B cell (primary cell): ENCODE data around the gene TMEM120B. TPM values are rescaled to one million over a fixed set of nuclear protein-coding genes. Genes with fewer than 3 reads are reported as not detected.
A peak's percentile ranks its signal among the peaks of the same experiment; 100 is the strongest.

Experiments
- ATAC-seq: fragments of 200-7000 bp; cut with Tn5 transposase; one replicate; pipeline ENCODE4 v1.10.0; 2021; ENCODE audit warnings: low read depth, mild to moderate bottlenecking, moderate number of reproducible peaks, moderate library complexity
- CTCF ChIA-PET: fragments of 350-600 bp; sonication (Branson Sonifier 250); formaldehyde crosslinking; loops from one replicate; lab custom pipeline; 2021; ENCODE audit warnings: antibody characterized with exemption, inconsistent platforms; lab: Charles Lee
- POLR2A ChIA-PET: fragments of 350-600 bp; sonication (Branson Sonifier 250); formaldehyde crosslinking; loops from one replicate; lab custom pipeline; 2021; ENCODE audit warnings: antibody characterized with exemption; lab: Charles Lee
- DNase-seq: peaks from one replicate; pipeline ENCODE4 v3.0.0; 2013
- H2AFZ ChIP-seq: 2 replicates; pipeline ENCODE4 v1.6.1; 2012; ENCODE audit warnings: mild to moderate bottlenecking, low read depth, low read length; ENCODE audit not compliant: insufficient read depth, poor library complexity, severe bottlenecking
- H3K27ac ChIP-seq, 2 donors: 1 replicate in 1 of 2; 2 replicates in 1 of 2; pipeline ENCODE4 v1.5.1; 2012 to 2013; ENCODE audit warnings: low read length in 2 of 2, mild to moderate bottlenecking in 2 of 2, moderate library complexity in 1 of 2
- H3K27me3 ChIP-seq, 4 experiments: fragments of 200-600 bp in 1 of 4; sonication (generic) in 1 of 4; replicated peaks in 1 of 4; 1 replicate in 2 of 4; 2 replicates in 2 of 4; pipeline versions ENCODE4 v1.6.1 to v1.7.0; 2013 to 2016; ENCODE audit warnings: low read length in 3 of 4, mild to moderate bottlenecking in 2 of 4, mixed read lengths in 1 of 4, moderate library complexity in 1 of 4; ENCODE audit not compliant: insufficient read depth in 4 of 4, control insufficient read depth in 3 of 4; ENCODE audit errors: control extremely low read depth in 1 of 4
- H3K36me3 ChIP-seq, 2 experiments: replicated peaks in 1 of 2; 1 replicate in 1 of 2; 2 replicates in 1 of 2; pipeline versions ENCODE4 v1.6.1 to v1.7.1; 2013; ENCODE audit warnings: low read length in 1 of 2; ENCODE audit not compliant: insufficient read depth in 2 of 2, control insufficient read depth in 1 of 2; ENCODE audit errors: control extremely low read depth in 1 of 2, extremely low read depth in 1 of 2
- H3K4me1 ChIP-seq, 2 donors: fragments of 200-600 bp in 1 of 2; sonication (generic) in 1 of 2; 1 replicate in 1 of 2; 2 replicates in 1 of 2; pipeline versions ENCODE4 v1.5.1 to v1.6.1; 2013 to 2017; ENCODE audit warnings: low read length in 2 of 2; ENCODE audit not compliant: control insufficient read depth in 2 of 2, insufficient read depth in 2 of 2
- H3K4me2 ChIP-seq: replicated peaks from 2 replicates; pipeline ENCODE3; 2012; ENCODE audit warnings: mild to moderate bottlenecking, low read depth, low read length; ENCODE audit not compliant: poor library complexity, severe bottlenecking
- H3K4me3 ChIP-seq, 5 experiments: fragments of 200-600 bp in 1 of 5; sonication (generic) in 1 of 5; 1 replicate in 3 of 5; 2 replicates in 2 of 5; pipeline versions ENCODE4 v1.5.1 to v1.7.0; 2011 to 2016; ENCODE audit warnings: low read length in 4 of 5, mild to moderate bottlenecking in 4 of 5, low read depth in 2 of 5, control low read depth in 1 of 5, moderate library complexity in 1 of 5; ENCODE audit not compliant: insufficient read depth in 1 of 5; ENCODE audit errors: control extremely low read depth in 1 of 5, extremely low read depth in 1 of 5
- H3K79me2 ChIP-seq: fragments of 200-600 bp; sonication (generic); one replicate; pipeline ENCODE4 v1.6.0; 2016; ENCODE audit warnings: low read length; ENCODE audit not compliant: control insufficient read depth, insufficient read depth
- H3K9ac ChIP-seq: fragments of 200-600 bp; sonication (generic); 2 replicates; pipeline ENCODE4 v1.6.1; 2017; ENCODE audit warnings: mild to moderate bottlenecking, low read length, moderate library complexity
- H3K9me3 ChIP-seq, 3 donors: one replicate each; pipeline versions ENCODE4 v1.6.1 to v1.7.1; 2013; ENCODE audit warnings: low read length in 2 of 3; ENCODE audit not compliant: control insufficient read depth in 2 of 3, insufficient read depth in 1 of 3; ENCODE audit errors: control extremely low read depth in 1 of 3
- H4K20me1 ChIP-seq: 2 replicates; pipeline ENCODE4 v1.6.0; 2012; ENCODE audit warnings: mild to moderate bottlenecking, low read length; ENCODE audit not compliant: insufficient read depth, control insufficient read depth, poor library complexity, severe bottlenecking
- H3K27ac Mint-ChIP-seq: one replicate; pipeline ENCODE4 v1.8.0; 2021; ENCODE audit warnings: mixed read lengths
- H3K27me3 Mint-ChIP-seq: one replicate; pipeline ENCODE4 v1.8.0; 2021; ENCODE audit warnings: mixed read lengths
- H3K4me1 Mint-ChIP-seq: one replicate; pipeline ENCODE4 v1.8.0; 2021; ENCODE audit warnings: mixed read lengths
- H3K4me3 Mint-ChIP-seq: one replicate; pipeline ENCODE4 v1.8.0; 2021; ENCODE audit warnings: mixed read lengths
- H3K9me3 Mint-ChIP-seq: one replicate; pipeline ENCODE4 v1.8.0; 2022; ENCODE audit warnings: mixed read lengths; ENCODE audit not compliant: insufficient read depth
- CTCF ChIP-seq: fragments of 200-600 bp; IDR thresholded peaks from one replicate; pipeline ENCODE4 v1.8.0; 2022; ENCODE audit warnings: antibody characterized with exemption, mild to moderate bottlenecking
- EZH2 ChIP-seq: IDR thresholded peaks from 2 replicates; pipeline ENCODE4 v1.6.1; 2012; ENCODE audit warnings: borderline replicate concordance, low read depth, mild to moderate bottlenecking, moderate library complexity, low read length; ENCODE audit not compliant: insufficient read depth, poor library complexity, severe bottlenecking
- WGBS: methylation state at CpG from one replicate; pipeline ENCODE4 v1.1.5; 2013; ENCODE audit warnings: missing lambda C conversion rate; ENCODE audit not compliant: insufficient coverage; 5-methylcytosine and 5-hydroxymethylcytosine counted together
- intact Hi-C: fragments of 100-400 bp; cut with micrococcal nuclease; formaldehyde crosslinking; loops from one replicate; pipeline ENCODE4 v1.10.0; 2022
- polyA plus RNA-seq: library from polyadenylated mRNA; depleted of rRNA; stranded (reverse); fragments of >200 nt; gene quantifications from 2 replicates; pipeline ENCODE4 v1.2.3, GENCODE V29; 2012
- total RNA-seq, 2 donors: library from RNA; stranded (reverse); fragments of 120-200 nt in 1 of 2; gene quantifications; 1 replicate in 1 of 2; 2 replicates in 1 of 2; pipeline versions ENCODE4 v1.2.3 to v1.2.4, GENCODE V29; 2013 to 2022

The TMEM120B gene
- total and polyA plus RNA-seq, 2 donors (not counting 1 experiment from before 2014, with no cell fraction given), result 9.2 to 9.7 TPM

GRCh38 chr12:121806546-121807423 lies 94.2 kb downstream of the TMEM120B start:
- peak overlapping the region; percentile 96 for H3K27ac Mint-ChIP-seq
- WGBS, result 78% methylated on average over 12 of the region's 21 CpGs
- ChIA-PET POLR2A (interaction anchor here (0.6 to 13.7 kb wide), 8 partner anchors 8 to 341 kb away, joined by 3 to 267 read pairs (median 4); partner anchors contain the start of genes PSMD9, RHOF and TMEM120B), CTCF (interaction anchor here (0.6 to 32.7 kb wide), 7 partner anchors 19 to 1596 kb away, joined by 3 to 1947 read pairs (median 4); partner anchors contain the start of genes RHOF and SETD1B)
- TF ChIP-seq CTCF, result no peak
- no peak for TF ChIP-seq EZH2
- peak overlapping the region; percentile 97 for H3K4me3 Mint-ChIP-seq
- intact Hi-C loops, result loop anchor here (10.0 kb wide), 1 partner anchor 698 kb away; the partner anchor contains the start of gene ZCCHC8
- peaks cover 77% of the 10 kb centered on the region for H3K79me2 ChIP-seq
- H3K27me3 ChIP-seq, result no peaks in the 10 kb centered on the region
- no peaks in the 10 kb centered on the region for H3K9me3 ChIP-seq
- H3K4me1 ChIP-seq, result peaks cover 40 to 48% of the 10 kb centered on the region in 2 donors
- peak overlapping the region; percentile 85 for H3K9ac ChIP-seq
- no peaks in the 10 kb centered on the region for H3K27me3 Mint-ChIP-seq
- H3K27ac ChIP-seq, result peak overlapping the region; percentile 51 to 71
- no peak for ATAC-seq
- peaks cover 49% of the 10 kb centered on the region for H4K20me1 ChIP-seq
- peaks cover 52% of the 10 kb centered on the region for H3K4me1 Mint-ChIP-seq
- no peak overlapping the region for H2AFZ ChIP-seq
- peak overlapping the region; percentile 2 to 75 (median 65) for H3K4me3 ChIP-seq
- H3K36me3 ChIP-seq, result peaks cover 0 to 54% of the 10 kb centered on the region in 2 experiments
- DNase-seq, result no peak
- no peaks in the 10 kb centered on the region for H3K9me3 Mint-ChIP-seq
- peak overlapping the region; percentile 94 for H3K4me2 ChIP-seq
